Ishikawa (cell line): ENCODE data around the gene IL17RD.

Experiments
- CEBPB ChIP-seq: IDR thresholded peaks from 2 replicates; pipeline ENCODE4 v1.6.1; 2012
- EGR1 ChIP-seq: IDR thresholded peaks from 2 replicates; pipeline ENCODE4 v1.6.1; 2012
- EP300 ChIP-seq: IDR thresholded peaks from 2 replicates; pipeline ENCODE4 v1.6.1; 2012; ENCODE audit warnings: borderline replicate concordance
- MAX ChIP-seq: IDR thresholded peaks from 2 replicates; pipeline ENCODE4 v1.6.1; 2012
- NFIC ChIP-seq: IDR thresholded peaks from 2 replicates; pipeline ENCODE4 v1.6.1; 2012
- RAD21 ChIP-seq: IDR thresholded peaks from 2 replicates; pipeline ENCODE4 v1.6.1; 2012; ENCODE audit warnings: low read depth
- REST ChIP-seq: IDR thresholded peaks from 2 replicates; pipeline ENCODE4 v1.6.1; 2012; ENCODE audit warnings: low read depth, mild to moderate bottlenecking
- TAF1 ChIP-seq: IDR thresholded peaks from 2 replicates; pipeline ENCODE4 v1.6.1; 2012; ENCODE audit warnings: low read depth, mild to moderate bottlenecking
- TCF12 ChIP-seq: IDR thresholded peaks from 2 replicates; pipeline ENCODE4 v1.6.1; 2012; ENCODE audit warnings: low read depth
- YY1 ChIP-seq: IDR thresholded peaks from 2 replicates; pipeline ENCODE4 v1.6.1; 2012; ENCODE audit warnings: low read depth
- ZBTB7A ChIP-seq: IDR thresholded peaks from 2 replicates; pipeline ENCODE4 v1.6.1; 2012; ENCODE audit warnings: low read depth

- TF ChIP-seq EP300 (no peak), CEBPB (no peak), RAD21 (no peak), YY1 (no peak), EGR1 (no peak), TAF1 (no peak), MAX (no peak), REST (no peak), ZBTB7A (no peak), NFIC (no peak), TCF12 (no peak)
Measured at GRCh38 chr3:57110214-57110613, 54.9 kb downstream of the IL17RD start.
